Activated CD4-positive, alpha-beta T cell treated with anti-CD3 and anti-CD28 coated beads, Interleukin-2, amount 10 ng/mL, durations not matched to agents 7 days and 5 days (primary cell): Measurements from ENCODE around the gene ALDH1A2. TPM values are rescaled to one million over a fixed set of nuclear protein-coding genes. Genes with fewer than 3 reads are reported as not detected.
"Not testable (repeated sequence)": the region's sequence is repeated elsewhere in the genome, so short reads cannot be mapped to it uniquely, and the experiment has no call there.

Source experiments
- CTCF ChIA-PET: fragments of 350-600 bp; sonication (Branson Sonifier 250); formaldehyde crosslinking; loops from one replicate; lab custom pipeline; 2021; ENCODE audit warnings: antibody characterized with exemption; lab: Charles Lee
- POLR2A ChIA-PET: fragments of 350-600 bp; sonication (Branson Sonifier 250); formaldehyde crosslinking; loops from one replicate; lab custom pipeline; 2021; ENCODE audit warnings: antibody characterized with exemption; lab: Charles Lee
- DNase-seq: peaks from one replicate; pipeline ENCODE4 v3.0.0-alpha.2; 2020
- H3K27ac Mint-ChIP-seq: one replicate; pipeline ENCODE4 v1.8.0; 2021; ENCODE audit warnings: mild to moderate bottlenecking, moderate library complexity, mixed read lengths
- H3K27me3 Mint-ChIP-seq: one replicate; pipeline ENCODE4 v1.8.0; 2021; ENCODE audit warnings: mixed read lengths
- H3K36me3 Mint-ChIP-seq: one replicate; pipeline ENCODE4 v1.8.0; 2021; ENCODE audit warnings: low read depth, mixed read lengths
- H3K4me1 Mint-ChIP-seq: one replicate; pipeline ENCODE4 v1.8.0; 2021; ENCODE audit warnings: mixed read lengths
- H3K4me3 Mint-ChIP-seq: one replicate; pipeline ENCODE4 v1.8.0; 2021; ENCODE audit warnings: mild to moderate bottlenecking, moderate library complexity, mixed read lengths
- H3K9me3 Mint-ChIP-seq: one replicate; pipeline ENCODE4 v1.8.0; 2021; ENCODE audit warnings: mixed read lengths
- total RNA-seq, 2 experiments: library from RNA; stranded (reverse); gene quantifications; one replicate each; pipeline ENCODE4 v1.2.3, GENCODE V29; 2021

Gene ALDH1A2
- total RNA-seq, 2 experiments from 2014 or later: not detected

DNA sequence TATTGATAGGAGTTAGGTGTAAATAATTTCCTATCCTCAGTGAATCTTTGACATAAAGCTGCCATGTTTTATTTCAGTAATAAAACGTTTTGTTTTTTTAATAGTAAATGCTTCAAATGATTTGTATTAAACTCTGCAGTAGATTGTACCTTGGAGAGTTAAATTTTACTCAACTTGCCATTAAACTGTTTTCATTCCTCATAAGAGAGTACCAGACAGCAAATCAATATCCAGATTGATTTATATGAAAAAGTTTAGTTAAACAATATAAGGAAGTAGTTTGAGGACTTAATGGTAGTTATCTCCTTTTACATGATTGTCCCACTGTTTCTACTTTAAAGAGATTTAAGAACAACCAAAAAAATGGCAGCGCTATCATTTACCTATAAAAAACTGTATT is 18.4 kb downstream of the ALDH1A2 start:
- CTCF ChIA-PET: no interaction called here

DNA sequence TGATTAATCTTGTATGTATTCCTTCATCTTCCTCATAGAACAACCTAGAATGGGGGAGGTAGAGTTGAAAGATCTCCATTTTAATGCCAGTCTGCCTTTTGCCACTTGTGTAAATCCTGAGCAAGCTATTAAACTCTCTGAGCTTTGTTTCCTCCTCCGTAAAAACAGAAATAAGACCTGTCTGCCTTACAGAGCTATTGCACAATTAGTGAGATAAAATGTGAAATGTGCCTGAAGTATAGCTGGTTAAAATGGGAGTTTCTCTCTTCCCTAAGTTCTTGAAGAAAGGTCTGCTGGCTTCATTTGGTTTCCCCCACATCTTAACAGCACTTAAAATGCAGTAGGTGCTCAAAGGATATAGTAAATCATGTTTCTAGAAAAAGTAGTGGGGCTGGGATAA is 19.0 kb downstream of the ALDH1A2 start:
- ChIA-PET POLR2A (no interaction called here), CTCF (no interaction called here)
- H3K4me3 Mint-ChIP-seq: no peak overlapping the region
- no peaks in the 10 kb centered on the region for H3K4me1 Mint-ChIP-seq
- H3K36me3 Mint-ChIP-seq: no peaks in the 10 kb centered on the region
- no peak for DNase-seq
- H3K9me3 Mint-ChIP-seq: no peaks in the 10 kb centered on the region
- H3K27ac Mint-ChIP-seq: no peak overlapping the region
- H3K27me3 Mint-ChIP-seq: peaks cover 35% of the 10 kb centered on the region

More for the DNA sequence above, 18.4 kb downstream of the ALDH1A2 start:
- H3K27ac Mint-ChIP-seq: no peak overlapping the region
- no peak overlapping the region for H3K4me3 Mint-ChIP-seq
- DNase-seq: no peak
- peaks cover 35% of the 10 kb centered on the region for H3K27me3 Mint-ChIP-seq
- no peaks in the 10 kb centered on the region for H3K36me3 Mint-ChIP-seq
- POLR2A ChIA-PET: no interaction called here
- H3K9me3 Mint-ChIP-seq: no peaks in the 10 kb centered on the region
- no peaks in the 10 kb centered on the region for H3K4me1 Mint-ChIP-seq

DNA sequence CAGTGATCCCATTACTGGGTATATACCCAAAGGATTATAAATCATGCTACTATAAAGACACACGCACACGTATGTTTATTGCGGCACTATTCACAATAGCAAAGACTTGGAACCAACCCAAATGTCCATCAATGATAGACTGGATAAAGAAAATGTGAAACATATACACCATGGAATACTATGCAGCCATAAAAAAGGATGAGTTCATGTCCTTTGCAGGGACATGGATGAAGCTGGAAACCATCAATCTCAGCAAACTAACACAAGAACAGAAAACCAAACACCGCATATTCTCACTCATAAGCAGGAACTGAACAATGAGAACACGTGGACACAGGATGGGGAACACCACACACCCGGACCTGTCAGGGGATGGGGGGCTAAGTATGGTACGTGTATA is 20.1 kb downstream of the ALDH1A2 start:
- H3K9me3 Mint-ChIP-seq, POLR2A ChIA-PET, H3K4me3 Mint-ChIP-seq, CTCF ChIA-PET, H3K36me3 Mint-ChIP-seq, H3K27ac Mint-ChIP-seq, DNase-seq, H3K4me1 Mint-ChIP-seq: not testable (repeated sequence)
- peaks cover 37% of the 10 kb centered on the region for H3K27me3 Mint-ChIP-seq

DNA sequence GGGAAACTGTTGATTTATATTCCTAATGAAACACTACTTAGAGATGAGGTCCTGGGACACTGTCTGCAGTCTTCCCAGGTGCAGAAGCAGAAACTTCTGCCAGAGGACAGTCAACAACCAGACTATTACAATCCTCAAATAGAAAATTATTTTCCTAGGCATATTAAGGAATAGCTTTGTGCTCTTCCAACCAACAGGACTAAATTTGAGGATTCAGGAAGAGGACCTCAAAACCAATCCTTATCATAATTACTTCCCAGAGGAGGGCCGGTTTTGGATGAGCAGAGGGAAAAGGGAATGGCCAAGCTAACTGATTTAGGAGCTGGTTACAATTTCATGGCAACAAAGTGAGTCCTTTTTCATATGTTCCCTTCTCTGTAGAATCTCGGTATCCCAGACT is 21.0 kb downstream of the ALDH1A2 start:
- ChIA-PET POLR2A (no interaction called here), CTCF (no interaction called here)
- Mint-ChIP-seq H3K4me3 (no peak overlapping the region), H3K9me3 (no peaks in the 10 kb centered on the region), H3K36me3 (no peaks in the 10 kb centered on the region), H3K4me1 (no peaks in the 10 kb centered on the region), H3K27me3 (peaks cover 33% of the 10 kb centered on the region), H3K27ac (no peak overlapping the region)
- no peak for DNase-seq

DNA sequence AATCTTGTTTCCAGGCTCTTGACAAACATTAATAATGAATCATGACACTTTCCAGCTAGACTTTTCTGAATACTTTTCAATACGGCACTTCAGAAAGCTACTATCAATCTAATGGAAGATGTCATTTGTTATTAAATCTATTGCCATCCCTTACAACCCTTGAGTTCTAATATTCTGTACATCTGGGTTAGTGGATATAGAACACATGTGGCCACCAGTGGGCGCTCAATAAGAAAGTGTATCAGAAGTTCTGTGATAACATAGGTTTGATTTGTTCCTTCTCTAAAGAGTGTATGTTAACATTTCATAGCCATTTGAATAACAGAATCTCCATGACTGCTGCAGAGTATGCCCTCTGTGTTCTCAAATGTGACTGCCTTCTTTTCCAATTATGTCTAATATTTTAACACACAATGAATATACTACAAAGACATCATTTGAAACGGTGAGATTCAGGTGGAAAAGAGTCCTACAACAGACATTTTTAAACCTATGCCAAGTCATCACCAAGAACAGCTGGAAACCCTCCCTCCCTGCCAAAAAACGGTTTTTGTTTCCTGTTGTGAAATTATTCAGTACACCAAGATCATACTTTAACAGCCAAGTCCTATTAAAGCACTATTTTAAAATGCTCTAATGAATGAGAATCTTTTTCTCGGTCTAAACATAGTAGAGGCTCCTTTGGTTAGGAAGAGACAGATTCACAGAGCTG is 22.2 kb downstream of the ALDH1A2 start:
- H3K27ac Mint-ChIP-seq: no peak overlapping the region
- ChIA-PET POLR2A (no interaction called here), CTCF (no interaction called here)
- DNase-seq: peak; percentile 53
- no peak overlapping the region for H3K4me3 Mint-ChIP-seq
- no peaks in the 10 kb centered on the region for H3K9me3 Mint-ChIP-seq
- H3K36me3 Mint-ChIP-seq: no peaks in the 10 kb centered on the region
- no peaks in the 10 kb centered on the region for H3K4me1 Mint-ChIP-seq
- H3K27me3 Mint-ChIP-seq: peaks cover 28% of the 10 kb centered on the region

DNA sequence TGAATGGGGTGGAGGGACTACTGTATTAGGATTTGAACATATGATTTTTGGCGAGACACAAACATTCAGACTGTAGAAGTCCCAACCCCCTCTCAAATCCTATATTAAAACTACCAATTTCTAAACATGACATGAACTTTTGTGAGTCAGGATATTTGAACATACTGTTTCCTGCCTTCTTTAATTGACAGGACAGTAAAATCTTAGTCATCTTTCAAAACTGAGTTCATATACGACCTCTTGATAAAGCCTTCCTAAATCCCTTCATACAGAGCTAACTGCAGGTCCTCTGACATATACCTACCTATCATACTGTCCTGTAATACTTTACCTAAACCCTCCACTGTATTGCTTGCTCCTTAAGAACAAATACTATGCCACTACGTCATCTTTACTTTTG is 23.5 kb downstream of the ALDH1A2 start:
- Mint-ChIP-seq H3K27ac (no peak overlapping the region), H3K9me3 (no peaks in the 10 kb centered on the region), H3K36me3 (no peaks in the 10 kb centered on the region), H3K4me3 (no peak overlapping the region), H3K27me3 (peaks cover 34% of the 10 kb centered on the region), H3K4me1 (no peaks in the 10 kb centered on the region)
- CTCF ChIA-PET: no interaction called here
- POLR2A ChIA-PET: no interaction called here
- DNase-seq: no peak

DNA sequence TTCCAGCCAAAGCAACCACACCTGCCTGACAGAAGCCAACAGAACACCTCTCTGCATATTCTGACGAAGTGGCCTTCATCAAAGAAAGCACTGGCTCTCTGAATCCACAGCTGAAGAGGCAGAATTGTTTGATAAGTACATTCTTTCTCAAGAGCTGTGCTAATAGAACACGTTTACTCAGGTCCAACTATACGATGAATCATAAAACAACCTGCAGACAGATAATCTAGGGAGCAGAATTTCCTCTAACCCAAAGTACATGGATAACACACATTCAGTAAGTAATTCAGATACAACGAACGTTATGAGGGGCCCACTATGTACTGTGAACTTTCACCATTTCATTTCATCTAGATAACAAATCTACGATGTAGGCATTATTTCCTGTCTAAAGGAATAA is 25.4 kb downstream of the ALDH1A2 start:
- ChIA-PET POLR2A (no interaction called here), CTCF (no interaction called here)
- Mint-ChIP-seq H3K4me1 (no peaks in the 10 kb centered on the region), H3K27me3 (peaks cover 33% of the 10 kb centered on the region), H3K36me3 (no peaks in the 10 kb centered on the region), H3K27ac (no peak overlapping the region), H3K4me3 (no peak overlapping the region), H3K9me3 (no peaks in the 10 kb centered on the region)
- DNase-seq: no peak

DNA sequence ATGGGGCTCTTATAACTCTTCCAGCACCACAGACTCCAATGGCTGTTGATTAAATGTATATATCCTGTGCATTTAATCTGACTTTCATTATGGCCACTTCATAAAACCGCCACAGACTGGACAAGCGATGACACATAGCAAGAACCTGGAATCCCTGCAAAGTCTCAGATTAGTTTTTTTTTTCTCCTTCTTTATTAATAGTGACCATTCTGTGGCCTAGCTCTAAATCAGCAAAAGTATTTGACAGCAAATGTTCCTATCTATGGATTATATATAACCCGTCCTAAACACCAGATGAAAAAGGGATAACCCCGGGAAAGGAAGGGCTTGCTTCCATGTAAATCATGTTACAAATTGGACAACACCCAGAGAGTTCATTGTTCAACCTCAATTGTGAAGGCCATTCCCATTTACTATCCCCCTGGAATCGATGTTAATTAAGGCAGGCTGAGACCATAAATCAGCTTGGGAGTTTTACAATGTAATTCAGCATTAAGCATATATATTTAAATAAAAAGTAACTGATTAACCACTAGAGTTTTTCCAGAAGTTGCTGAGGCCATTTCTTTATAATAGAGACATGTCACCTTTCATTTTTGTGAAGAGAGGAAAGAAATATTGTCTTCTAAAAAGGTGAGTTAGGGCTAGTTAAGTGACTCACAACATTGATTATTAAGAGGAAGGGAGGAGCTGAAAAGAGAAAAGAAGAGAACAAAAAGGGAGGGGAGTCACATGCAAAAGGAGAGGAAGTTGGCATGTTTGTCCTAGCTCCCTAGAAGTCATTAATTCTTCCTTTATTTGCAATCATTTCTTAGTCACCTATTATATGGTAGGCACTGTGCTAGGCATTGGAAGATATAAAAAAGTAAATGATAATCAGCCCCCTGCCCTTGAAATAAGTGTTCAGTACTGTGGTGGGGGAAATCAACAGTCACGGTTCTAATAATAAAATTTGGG is 26.2 kb downstream of the ALDH1A2 start:
- no peak for DNase-seq
- no peaks in the 10 kb centered on the region for H3K36me3 Mint-ChIP-seq
- H3K9me3 Mint-ChIP-seq: no peaks in the 10 kb centered on the region
- ChIA-PET POLR2A (no interaction called here), CTCF (no interaction called here)
- H3K27ac Mint-ChIP-seq: no peak overlapping the region
- no peak overlapping the region for H3K4me3 Mint-ChIP-seq
- H3K4me1 Mint-ChIP-seq: no peaks in the 10 kb centered on the region
- H3K27me3 Mint-ChIP-seq: peaks cover 38% of the 10 kb centered on the region

DNA sequence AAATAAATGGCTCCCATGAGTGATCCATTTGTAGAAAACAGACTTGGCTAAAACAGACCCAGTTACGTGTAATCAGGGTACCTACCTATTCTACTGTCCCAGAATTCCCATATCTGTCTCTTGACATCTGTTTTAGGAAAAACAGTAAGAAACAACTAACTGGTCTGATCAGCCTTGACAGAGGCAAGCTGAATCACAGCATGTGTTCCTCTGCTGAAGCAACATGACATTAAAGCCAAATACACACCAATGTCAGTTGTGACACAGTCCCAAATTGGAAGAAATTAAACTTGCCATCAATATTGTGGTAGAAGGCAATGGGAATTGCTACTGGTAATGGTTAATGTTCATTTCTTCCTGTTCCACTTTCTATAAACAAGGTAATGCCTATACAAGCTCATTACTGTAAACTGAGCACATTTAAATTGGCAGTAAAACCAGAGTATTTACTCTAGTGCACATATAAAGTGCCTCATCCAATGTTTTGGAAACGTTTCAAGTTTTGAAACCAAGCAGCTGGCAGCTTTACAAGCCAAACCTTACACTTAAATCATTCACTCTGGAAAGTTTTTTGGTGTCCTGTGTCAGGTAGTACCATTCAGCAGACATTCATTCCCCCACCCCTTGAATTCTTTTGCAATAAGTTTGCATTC is 27.0 kb downstream of the ALDH1A2 start:
- CTCF ChIA-PET: no interaction called here
- Mint-ChIP-seq H3K36me3 (no peaks in the 10 kb centered on the region), H3K27me3 (peaks cover 32% of the 10 kb centered on the region)

DNA sequence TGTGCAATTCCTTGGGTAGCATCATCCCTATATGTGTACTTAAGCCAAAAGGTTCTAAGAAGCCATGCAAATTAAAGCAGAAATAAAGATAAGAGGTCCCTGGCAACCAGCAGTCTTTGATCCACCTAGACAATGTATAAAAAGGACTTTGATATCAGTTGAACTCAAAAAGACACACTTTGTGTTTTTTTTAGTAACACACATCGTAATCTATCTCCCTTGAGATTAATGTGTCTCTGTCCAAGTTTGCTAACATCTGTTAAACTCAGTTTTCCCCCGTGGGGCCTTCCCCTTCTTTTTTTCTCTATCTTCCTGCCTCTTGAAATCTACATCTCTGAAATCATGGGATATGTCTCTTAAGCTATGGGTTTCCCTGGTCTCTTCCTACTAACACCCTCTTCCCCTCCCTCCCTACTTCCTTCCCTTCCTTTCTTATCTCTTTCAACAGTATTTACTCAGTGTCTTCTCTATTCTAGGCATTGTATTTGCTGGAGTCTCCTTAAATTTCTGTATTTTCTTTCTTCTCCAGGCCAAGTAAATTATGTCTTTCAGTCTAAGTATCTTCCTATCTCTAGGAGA is 27.7 kb downstream of the ALDH1A2 start:
- Mint-ChIP-seq H3K4me3 (no peak overlapping the region), H3K36me3 (no peaks in the 10 kb centered on the region), H3K27me3 (peaks cover 30% of the 10 kb centered on the region), H3K4me1 (no peaks in the 10 kb centered on the region), H3K27ac (no peak overlapping the region), H3K9me3 (no peaks in the 10 kb centered on the region)
- ChIA-PET POLR2A (no interaction called here), CTCF (no interaction called here)
- no peak for DNase-seq

More for the DNA sequence above, 27.0 kb downstream of the ALDH1A2 start:
- POLR2A ChIA-PET: no interaction called here
- Mint-ChIP-seq H3K4me1 (no peaks in the 10 kb centered on the region), H3K9me3 (no peaks in the 10 kb centered on the region), H3K27ac (no peak overlapping the region), H3K4me3 (no peak overlapping the region)
- DNase-seq: no peak

DNA sequence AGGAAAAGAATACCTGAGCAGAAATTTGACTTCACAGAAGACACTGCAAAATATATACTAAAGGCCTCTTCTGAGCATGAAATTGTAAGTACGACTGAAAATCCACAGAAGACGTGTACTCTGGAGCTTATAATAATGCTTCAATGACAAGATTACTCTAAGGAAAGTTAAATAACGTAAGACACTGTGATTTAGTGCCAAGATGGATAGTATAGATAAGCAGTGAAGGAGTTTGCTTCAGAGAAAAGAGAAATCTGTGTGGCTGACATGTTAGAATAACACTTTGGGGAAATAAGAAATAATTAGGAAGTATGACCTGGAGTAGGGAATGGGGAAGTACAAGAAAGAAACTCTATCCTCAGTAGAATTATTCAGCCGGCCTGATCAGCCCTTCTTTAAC is 28.9 kb downstream of the ALDH1A2 start:
- Mint-ChIP-seq H3K27me3 (peaks cover 34% of the 10 kb centered on the region), H3K36me3 (no peaks in the 10 kb centered on the region), H3K4me1 (no peaks in the 10 kb centered on the region), H3K27ac (no peak overlapping the region), H3K9me3 (no peaks in the 10 kb centered on the region), H3K4me3 (no peak overlapping the region)
- ChIA-PET POLR2A (no interaction called here), CTCF (no interaction called here)
- no peak for DNase-seq

DNA sequence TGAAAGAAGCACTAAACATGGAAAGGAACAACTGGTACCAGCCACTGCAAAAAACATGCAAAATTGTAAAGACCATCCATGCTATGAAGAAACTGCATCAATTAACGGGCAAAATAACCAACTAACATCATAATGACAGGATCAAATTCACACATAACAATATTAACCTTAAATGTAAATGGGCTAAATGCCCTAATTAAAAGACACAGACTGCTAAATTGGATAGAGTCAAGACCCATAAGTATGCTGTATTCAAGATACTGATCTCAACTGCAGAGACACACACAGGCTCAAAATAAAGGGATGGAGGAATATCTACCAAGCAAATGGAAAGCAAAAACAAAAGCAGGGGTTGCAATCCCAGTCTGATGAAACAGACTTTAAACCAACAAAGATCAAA is 37.1 kb downstream of the ALDH1A2 start:
- DNase-seq, H3K4me3 Mint-ChIP-seq, H3K36me3 Mint-ChIP-seq, H3K4me1 Mint-ChIP-seq, H3K27ac Mint-ChIP-seq, POLR2A ChIA-PET, CTCF ChIA-PET: not testable (repeated sequence)
- peaks cover 15% of the 10 kb centered on the region for H3K9me3 Mint-ChIP-seq
- peaks cover 24% of the 10 kb centered on the region for H3K27me3 Mint-ChIP-seq

DNA sequence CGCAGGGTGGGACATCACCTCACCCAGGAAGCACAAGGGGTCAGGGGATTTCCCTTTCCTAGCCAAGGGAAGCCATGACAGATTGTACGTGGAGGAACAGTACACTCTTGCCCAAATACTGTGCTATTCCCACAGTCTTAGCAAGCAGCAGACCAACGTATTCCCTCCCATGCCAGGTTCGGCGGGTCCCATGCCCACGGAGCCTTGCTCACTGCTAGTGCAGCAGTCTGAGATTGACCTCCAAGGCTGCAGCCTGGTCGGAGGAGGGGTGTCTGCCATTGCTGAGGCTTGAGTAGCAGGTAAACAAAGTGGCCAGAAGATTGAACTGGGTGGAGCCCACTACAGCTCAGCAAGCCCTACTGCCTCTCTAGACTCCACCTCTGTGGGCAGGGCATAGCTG is 39.0 kb downstream of the ALDH1A2 start:
- H3K27ac Mint-ChIP-seq: no peak overlapping the region
- ChIA-PET POLR2A (no interaction called here), CTCF (no interaction called here)
- peaks cover 17% of the 10 kb centered on the region for H3K9me3 Mint-ChIP-seq
- H3K4me3 Mint-ChIP-seq: no peak overlapping the region
- H3K4me1 Mint-ChIP-seq: no peaks in the 10 kb centered on the region
- H3K36me3 Mint-ChIP-seq: peaks cover 2% of the 10 kb centered on the region
- DNase-seq: no peak
- peaks cover 21% of the 10 kb centered on the region for H3K27me3 Mint-ChIP-seq
